ENCODE results near the gene ILKAP. TPM values are rescaled to one million over a fixed set of nuclear protein-coding genes. Genes with fewer than 3 reads are reported as not detected.
"Not testable (repeated sequence)": the region's sequence is repeated elsewhere in the genome, so short reads cannot be mapped to it uniquely, and the experiment has no call there.

Gene ILKAP
- total RNA-seq, 1 donor from 2014 or later, result 36.4 TPM

DNA sequence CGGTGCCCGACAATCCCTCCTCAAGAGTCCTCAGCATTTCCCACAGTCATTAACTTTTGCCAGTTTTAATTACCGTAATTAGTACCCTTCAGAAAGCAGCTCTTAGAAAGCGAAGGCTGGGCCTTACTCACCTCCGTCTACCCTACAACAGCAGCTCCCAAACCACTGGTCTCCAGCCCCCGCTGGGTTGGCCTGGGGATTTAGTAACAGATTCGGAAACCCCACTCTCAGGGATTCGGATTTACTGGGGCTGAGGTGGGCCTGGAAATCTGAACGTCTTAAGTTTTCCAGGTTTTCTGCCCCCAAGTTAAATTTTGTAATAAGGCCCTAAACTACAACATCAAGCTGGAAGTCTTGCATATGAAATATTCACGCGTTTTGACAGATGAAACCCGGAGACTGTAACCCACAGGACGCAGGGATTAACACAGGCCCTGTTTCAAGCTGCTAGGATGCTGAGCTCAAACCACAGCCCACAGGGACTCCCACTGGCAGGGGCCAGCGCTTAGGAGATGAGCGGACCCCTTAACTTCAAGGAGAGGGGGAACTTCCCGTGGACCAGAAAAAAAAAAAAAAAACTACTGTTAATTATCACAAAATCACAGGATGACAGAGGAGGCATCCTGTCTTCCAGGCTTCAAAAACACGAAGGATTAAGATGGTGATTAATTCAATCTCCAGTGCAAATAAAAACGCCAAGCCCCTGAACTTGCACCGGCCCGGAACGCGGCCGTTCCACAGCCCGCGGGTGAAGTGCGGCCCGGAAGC is 985 bp downstream of the ILKAP start:
- DNase-seq (ENCODE audit: low spot score), result no peak

DNA sequence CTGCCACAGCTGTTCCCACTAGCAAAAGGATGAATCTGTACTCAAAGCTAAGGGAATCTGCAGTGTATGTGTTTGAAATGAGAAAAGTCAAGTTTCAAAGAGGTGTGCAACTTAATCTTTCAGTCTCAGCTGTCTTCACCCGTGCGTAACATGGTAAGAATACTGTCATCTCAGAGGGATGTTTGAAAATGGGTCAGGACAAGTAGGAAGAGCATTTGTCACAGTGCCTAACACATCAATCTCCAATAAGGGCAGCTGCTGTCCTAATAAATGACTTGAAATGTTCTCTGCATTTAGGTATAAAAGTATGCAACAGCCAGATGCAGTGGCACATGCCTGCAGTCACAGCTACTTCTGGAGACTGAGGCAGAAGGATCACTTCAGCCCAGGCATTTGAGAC is 13.1 kb downstream of the ILKAP start:
- DNase-seq (ENCODE audit: low spot score), result no peak

- no peak for DNase-seq (ENCODE audit: low spot score)
Observed at GRCh38 chr2:238187618-238188548, 15.6 kb downstream of the ILKAP start.

DNA sequence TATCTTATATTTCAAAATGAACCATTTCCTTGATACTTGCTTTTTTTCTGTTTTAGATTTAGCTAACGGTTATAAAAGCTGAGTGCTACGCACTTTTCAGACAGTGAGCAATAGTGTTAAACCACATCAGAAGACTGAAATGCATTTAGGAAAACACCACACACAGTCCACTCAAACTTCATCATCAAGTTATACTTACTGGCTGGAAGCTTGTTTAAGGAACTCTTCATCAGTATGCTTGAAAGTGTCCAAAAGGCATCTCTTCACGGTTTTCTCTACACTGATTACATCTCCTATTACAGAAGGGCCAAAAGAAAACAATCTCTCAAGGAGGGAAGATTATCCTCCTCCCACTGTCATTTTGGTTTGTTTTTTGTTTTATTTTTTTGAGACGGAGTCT is 19.7 kb downstream of the ILKAP start:
- DNase-seq (ENCODE audit: low spot score), result no peak

DNA sequence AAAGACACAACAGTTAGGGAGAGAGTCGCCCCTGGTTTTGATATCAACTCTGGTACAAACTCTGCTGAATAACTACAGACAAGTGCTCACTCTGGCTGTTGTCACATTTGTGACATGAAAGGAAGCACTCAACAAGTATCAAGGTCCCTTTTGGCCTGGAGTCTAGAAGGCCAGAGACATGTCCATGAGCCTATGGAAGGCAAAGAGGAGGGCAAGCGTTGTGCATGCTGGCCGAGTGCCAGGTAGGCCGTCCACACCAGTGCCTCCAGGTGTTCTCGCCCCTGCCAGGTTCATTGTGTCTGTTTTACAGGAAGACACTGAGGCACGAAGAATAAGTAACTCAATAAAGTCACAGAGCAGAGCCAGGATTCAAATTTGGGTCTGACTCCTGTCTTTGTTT is 21.1 kb downstream of the ILKAP start:
- no peak for DNase-seq (ENCODE audit: low spot score)

DNA sequence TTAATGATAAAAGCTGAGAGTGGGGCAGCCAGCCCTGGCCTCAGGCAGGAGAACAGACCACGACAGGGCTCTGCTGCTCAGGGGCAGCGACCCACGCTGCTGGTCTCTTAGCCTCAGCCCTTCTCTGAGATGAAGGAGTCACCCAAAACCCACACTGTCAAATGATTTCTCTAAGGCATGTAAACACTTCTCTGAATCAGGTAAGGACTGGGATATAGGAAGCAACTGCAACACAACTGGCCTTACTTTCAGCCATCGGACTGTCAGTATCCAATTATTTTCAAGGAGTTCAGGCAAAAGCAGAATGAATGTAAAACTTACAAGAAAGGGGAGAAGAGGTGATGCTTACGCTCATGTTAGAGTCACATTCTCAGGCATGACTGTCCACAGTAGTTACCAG is 22.9 kb downstream of the ILKAP start:
- no peak for DNase-seq (ENCODE audit: low spot score)

DNA sequence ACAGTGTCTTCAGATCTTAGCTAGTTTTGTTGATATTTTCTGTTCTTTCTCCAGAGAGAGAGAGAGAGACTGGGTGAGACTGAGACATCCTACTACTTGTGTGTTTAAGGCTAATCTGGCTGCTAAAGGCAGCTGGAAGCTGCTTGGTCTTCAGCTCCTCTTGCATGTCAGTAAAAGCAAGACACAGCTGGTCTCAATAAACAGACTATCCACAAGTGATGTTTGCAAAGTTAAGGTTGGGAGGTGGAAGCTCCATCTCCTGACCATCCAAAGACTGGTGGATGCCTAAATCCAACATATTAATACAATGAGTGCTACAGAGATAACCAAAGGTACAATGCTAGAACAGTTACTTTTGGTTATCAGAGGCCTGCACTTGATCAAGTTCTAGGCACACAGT is 26.9 kb downstream of the ILKAP start:
- DNase-seq (ENCODE audit: low spot score), result no peak

- no peak for DNase-seq (ENCODE audit: low spot score)
Observed at GRCh38 chr2:238174701-238175100, 28.8 kb downstream of the ILKAP start.

- DNase-seq (ENCODE audit: low spot score), result no peak
Observed at GRCh38 chr2:238174291-238174690, 29.2 kb downstream of the ILKAP start.

DNA sequence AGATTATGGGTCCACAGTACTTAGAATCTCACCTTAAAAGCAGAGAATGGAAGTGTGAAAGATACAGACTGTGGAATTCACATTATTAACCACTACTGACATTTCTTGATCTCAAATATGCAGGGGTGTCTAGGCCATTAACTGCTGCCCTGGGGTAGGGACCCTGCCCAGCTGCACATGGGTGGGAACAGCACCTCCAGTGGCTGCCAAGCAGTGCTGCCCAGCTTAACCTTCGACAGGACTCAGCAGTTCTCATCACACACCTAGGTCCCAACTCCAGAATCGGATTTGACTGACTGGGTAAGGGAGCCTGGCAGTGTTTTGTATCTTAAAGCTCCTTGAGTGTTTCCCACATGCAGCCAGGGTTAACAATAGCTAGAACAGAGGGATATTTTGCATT is 29.8 kb downstream of the ILKAP start:
- no peak for DNase-seq (ENCODE audit: low spot score)

DNA sequence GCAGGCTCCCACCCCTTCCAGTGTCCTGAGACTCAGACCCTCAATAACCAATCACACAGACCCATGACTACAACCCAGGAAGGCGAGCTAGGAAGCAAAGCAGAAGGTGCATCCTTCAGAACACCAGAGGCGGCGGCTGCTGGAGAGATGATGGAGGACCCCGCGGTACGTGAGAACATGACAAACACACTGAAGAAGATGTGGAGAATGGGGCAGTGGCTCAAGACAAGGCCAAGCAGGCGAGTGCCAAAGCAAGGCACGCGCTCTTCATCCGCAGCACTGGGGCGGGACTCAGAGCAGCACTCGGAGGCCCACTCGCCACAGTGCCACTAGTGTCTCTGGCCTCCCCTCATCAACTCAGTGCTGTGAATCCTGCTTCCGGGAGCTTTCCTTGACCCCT is 31.1 kb downstream of the ILKAP start:
- DNase-seq (ENCODE audit: low spot score), result no peak

- DNase-seq (ENCODE audit: low spot score), result no peak
Observed at GRCh38 chr2:238171575-238172187, 31.8 kb downstream of the ILKAP start.

GRCh38 chr2:238171072-238171431 is 32.4 kb downstream of the ILKAP start:
- not testable (repeated sequence) for DNase-seq (ENCODE audit: low spot score)

GRCh38 chr2:238170386-238171071 is 33.0 kb downstream of the ILKAP start:
- DNase-seq (ENCODE audit: low spot score), result no peak

DNA sequence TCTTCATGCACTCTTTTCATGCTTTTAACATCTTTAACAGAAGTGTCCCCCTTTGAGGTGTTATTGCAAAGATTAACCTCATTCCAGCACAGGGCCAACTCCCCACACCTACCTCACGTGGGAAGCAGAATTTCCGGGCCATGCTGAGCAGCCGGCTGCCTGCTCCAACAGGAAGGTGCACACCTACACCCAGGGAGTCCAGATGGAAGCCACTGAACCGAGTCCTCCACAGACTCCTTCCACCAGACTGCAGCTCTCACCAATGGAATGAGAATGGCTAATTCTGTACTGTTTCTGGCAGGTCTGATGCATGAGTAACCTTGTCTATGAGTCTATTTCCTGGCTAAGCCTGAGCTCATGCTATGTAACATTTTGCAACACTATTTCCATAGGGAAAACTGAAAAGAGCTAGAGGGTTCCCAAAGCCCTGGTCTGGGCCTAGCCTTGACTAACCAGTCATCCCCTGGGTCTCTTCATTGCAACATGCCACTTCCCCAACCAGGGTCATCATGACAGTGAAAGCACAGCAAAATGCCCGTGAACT is 33.7 kb downstream of the ILKAP start:
- peak; percentile 75 for DNase-seq (ENCODE audit: low spot score)

GRCh38 chr2:238169048-238169707 is 34.3 kb downstream of the ILKAP start:
- DNase-seq (ENCODE audit: low spot score), result peak; percentile 67

- DNase-seq (ENCODE audit: low spot score), result peak; percentile 51
Observed at GRCh38 chr2:238168196-238169047, 35.1 kb downstream of the ILKAP start.

- DNase-seq (ENCODE audit: low spot score), result peak; percentile 74
Observed at GRCh38 chr2:238167761-238168160, 35.7 kb downstream of the ILKAP start.

DNA sequence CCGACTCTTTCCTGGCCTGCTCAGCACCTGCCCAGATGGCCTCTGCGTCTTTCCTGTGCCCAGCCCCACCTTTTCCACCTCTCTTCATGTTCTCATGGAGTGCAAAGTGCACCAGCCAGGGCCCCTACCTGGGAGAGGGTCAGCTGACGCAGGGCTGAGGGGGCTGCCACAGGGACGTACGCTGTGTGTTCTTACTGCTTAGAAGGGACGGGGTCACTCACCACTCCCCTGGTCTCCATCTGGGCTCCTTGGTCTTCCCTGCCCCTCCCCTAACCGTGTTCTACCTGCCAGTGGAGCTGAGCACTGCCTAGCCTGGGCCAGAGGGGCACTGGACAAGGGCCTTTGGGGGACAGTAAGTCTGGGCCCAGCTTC is 36.2 kb downstream of the ILKAP start:
- no peak for DNase-seq (ENCODE audit: low spot score)

All from mesenteric fat pad (tissue), 1 donor.